A673 (cell line): ENCODE data around the gene CD93. TPM values are rescaled to one million over a fixed set of nuclear protein-coding genes. Genes with fewer than 3 reads are reported as not detected.

Experiments
- BruUV-seq: library from RNA; stranded (reverse); fragments of 400-500 nt; replicated peaks from 2 replicates; lab custom pipeline; 2021; lab: Mats Ljungman, UMichigan
- CTCF ChIA-PET: fragments of 300-600 bp; sonication (Branson Sonifier 250); formaldehyde crosslinking; loops from one replicate; lab custom pipeline; 2022; ENCODE audit warnings: antibody characterized with exemption; lab: Charles Lee
- POLR2A ChIA-PET: fragments of 300-600 bp; sonication (Branson Sonifier 250); formaldehyde crosslinking; loops from one replicate; lab custom pipeline; 2022; ENCODE audit warnings: antibody characterized with exemption; ENCODE audit not compliant: low non-redundant PET; lab: Charles Lee
- DNase-seq: peaks from one replicate; pipeline ENCODE4 v3.0.0-alpha.2; 2015; ENCODE audit warnings: low spot score
- H3K27ac ChIP-seq: fragments of 200-600 bp; sonication (generic); 2 replicates; pipeline ENCODE4 v1.5.1; 2016; ENCODE audit warnings: mixed run types, low read depth, mild to moderate bottlenecking, mixed read lengths, antibody characterized with exemption, low read length; ENCODE audit not compliant: poor library complexity, severe bottlenecking
- H3K27me3 ChIP-seq: fragments of 200-600 bp; sonication (generic); replicated peaks from 2 replicates; pipeline ENCODE4 v1.6.1; 2017; ENCODE audit warnings: mixed run types, low read depth, mild to moderate bottlenecking, mixed read lengths, antibody characterized with exemption, low read length; ENCODE audit not compliant: insufficient read depth, poor library complexity
- H3K36me3 ChIP-seq: fragments of 200-600 bp; sonication (generic); 2 replicates; pipeline ENCODE4 v1.6.1; 2016; ENCODE audit warnings: mixed run types, mild to moderate bottlenecking, mixed read lengths, antibody characterized with exemption, low read length; ENCODE audit not compliant: insufficient read depth, poor library complexity, severe bottlenecking
- H3K4me1 ChIP-seq: fragments of 200-600 bp; sonication (generic); 2 replicates; pipeline ENCODE4 v1.6.1; 2017; ENCODE audit warnings: mixed run types, mild to moderate bottlenecking, mixed read lengths, antibody characterized with exemption, low read length; ENCODE audit not compliant: insufficient read depth, poor library complexity, severe bottlenecking
- H3K4me3 ChIP-seq: fragments of 200-600 bp; sonication (generic); 2 replicates; pipeline ENCODE4 v1.5.1; 2016; ENCODE audit warnings: low read depth, mixed run types, mild to moderate bottlenecking, mixed read lengths, low read length; ENCODE audit not compliant: poor library complexity, severe bottlenecking
- H3K9me3 ChIP-seq: fragments of 200-600 bp; sonication (generic); 2 replicates; pipeline ENCODE4 v1.6.1; 2016; ENCODE audit warnings: mixed run types, low read depth, mild to moderate bottlenecking, mixed read lengths, antibody characterized with exemption, low read length; ENCODE audit not compliant: poor library complexity, severe bottlenecking
- CTCF ChIP-seq: fragments of 300-800, 200-600 bp; sonication (generic); conservative IDR thresholded peaks from 2 replicates; pipeline ENCODE4 v1.5.1; 2017; ENCODE audit warnings: low read depth, mild to moderate bottlenecking, antibody characterized with exemption, low read length, moderate library complexity, mixed read lengths
- EZH2 ChIP-seq: fragments of 200-600 bp; sonication (generic); IDR thresholded peaks from 2 replicates; pipeline ENCODE4 v1.6.1; 2017; ENCODE audit warnings: borderline replicate concordance, low read depth, mild to moderate bottlenecking, mixed read lengths, antibody characterized with exemption, low read length; ENCODE audit not compliant: poor library complexity, severe bottlenecking
- intact Hi-C: fragments of 100-400 bp; cut with micrococcal nuclease; formaldehyde crosslinking; loops from one replicate; pipeline ENCODE4 v1.10.0; 2022; ENCODE audit not compliant: unreplicated experiment
- total RNA-seq: library from RNA; stranded (reverse); gene quantifications from 2 replicates; pipeline ENCODE4 v1.2.3, GENCODE V29; 2021

The CD93 gene
- total RNA-seq, 1 experiment from 2014 or later = 0.06 TPM

DNA sequence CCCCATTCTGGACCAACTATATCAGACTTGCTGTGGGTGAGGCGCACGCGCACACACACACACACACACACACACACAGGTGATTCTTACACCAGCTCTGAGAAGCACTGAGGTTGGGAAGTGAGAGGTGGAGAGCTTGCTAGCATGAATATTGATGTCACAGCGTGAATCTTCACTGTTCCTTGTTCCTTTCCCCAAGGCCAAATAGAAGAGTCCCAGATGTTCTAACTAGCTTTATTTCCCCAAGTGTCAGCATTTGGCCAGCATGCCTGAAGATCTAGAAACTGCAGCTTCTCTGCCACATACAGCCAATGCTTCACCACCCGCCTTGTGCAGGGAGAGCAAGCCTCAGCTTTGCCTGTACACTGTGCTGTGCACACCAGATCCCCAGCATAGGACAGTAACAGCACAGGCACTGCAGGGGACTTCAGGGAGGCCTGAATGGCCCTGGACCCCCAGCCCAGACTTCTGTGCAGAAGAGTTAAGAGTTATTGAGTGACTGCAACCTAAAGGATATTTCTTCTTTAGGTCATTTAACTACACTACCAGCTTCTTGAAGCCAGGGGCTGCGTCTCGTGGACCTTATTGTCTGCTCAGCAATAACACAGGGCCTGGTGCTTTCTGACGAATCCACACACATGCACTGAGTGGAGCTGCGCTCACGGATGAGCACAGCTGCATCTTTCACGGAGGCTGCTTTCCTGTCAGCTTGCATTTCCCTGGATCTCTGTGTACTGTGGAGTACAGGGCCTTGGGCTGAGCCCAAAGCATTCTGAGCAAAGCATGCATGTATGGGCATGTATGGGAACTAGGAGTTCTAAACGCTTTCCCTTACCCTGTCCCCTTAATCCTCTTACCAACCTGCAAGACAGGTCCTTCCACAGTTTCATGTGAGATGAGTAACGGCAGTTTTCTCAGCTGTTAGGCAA lies 13.9 kb upstream of the CD93 start:
- CTCF ChIA-PET = no interaction called here
- intact Hi-C loops = no loop called here
- no peak for DNase-seq

GRCh38 chr20:23097636-23098580 lies 11.8 kb upstream of the CD93 start:
- Histone ChIP-seq H3K36me3 (no peaks in the 10 kb centered on the region), H3K4me3 (no peak overlapping the region), H3K9me3 (no peaks in the 10 kb centered on the region), H3K27me3 (peaks cover 31% of the 10 kb centered on the region), H3K4me1 (no peaks in the 10 kb centered on the region), H3K27ac (no peak overlapping the region)
- BruUV-seq = no TSS peak
- intact Hi-C loops = no loop called here
- DNase-seq = no peak
- POLR2A ChIA-PET = no interaction called here
- CTCF ChIA-PET = no interaction called here
- TF ChIP-seq EZH2 (no peak), CTCF (no peak)

More for the DNA sequence above, 13.9 kb upstream of the CD93 start:
- no peak for TF ChIP-seq CTCF
- Histone ChIP-seq H3K36me3 (no peaks in the 10 kb centered on the region), H3K9me3 (no peaks in the 10 kb centered on the region), H3K27ac (no peak overlapping the region), H3K4me3 (no peak overlapping the region), H3K27me3 (peaks cover 21% of the 10 kb centered on the region), H3K4me1 (no peaks in the 10 kb centered on the region)
- POLR2A ChIA-PET = interaction anchor here (0.6 kb wide), 1 partner anchor 36 kb away, joined by 4 read pairs; no protein-coding TSS in a partner anchor
- no TSS peak for BruUV-seq

GRCh38 chr20:23096986-23097520 lies 10.9 kb upstream of the CD93 start:
- H3K9me3 ChIP-seq = no peaks in the 10 kb centered on the region
- ChIA-PET CTCF (no interaction called here), POLR2A (no interaction called here)
- intact Hi-C loops = no loop called here
- H3K27ac ChIP-seq = no peak overlapping the region
- H3K27me3 ChIP-seq = peaks cover 40% of the 10 kb centered on the region
- no peak overlapping the region for H3K4me3 ChIP-seq
- H3K36me3 ChIP-seq = no peaks in the 10 kb centered on the region
- DNase-seq = no peak
- BruUV-seq = no TSS peak
- TF ChIP-seq CTCF (no peak), EZH2 (no peak)
- H3K4me1 ChIP-seq = no peaks in the 10 kb centered on the region
